DND-41 (cell line): Measurements from ENCODE around the gene PCDHGA1.

Experiments
- EZH2 ChIP-seq: IDR thresholded peaks from 3 replicates; pipeline ENCODE4 v1.6.1; 2012; ENCODE audit warnings: borderline replicate concordance, low read depth, mild to moderate bottlenecking, moderate library complexity, low read length, inconsistent platforms; ENCODE audit not compliant: severe bottlenecking
- TF ChIP-seq, protein P1 (sequence below): IDR thresholded peaks from 2 replicates; pipeline ENCODE4 v1.5.1; 2012; ENCODE audit warnings: borderline replicate concordance, low read length, moderate library complexity, mild to moderate bottlenecking; ENCODE audit not compliant: poor library complexity, severe bottlenecking; ENCODE audit errors: extremely low read depth

DNA sequence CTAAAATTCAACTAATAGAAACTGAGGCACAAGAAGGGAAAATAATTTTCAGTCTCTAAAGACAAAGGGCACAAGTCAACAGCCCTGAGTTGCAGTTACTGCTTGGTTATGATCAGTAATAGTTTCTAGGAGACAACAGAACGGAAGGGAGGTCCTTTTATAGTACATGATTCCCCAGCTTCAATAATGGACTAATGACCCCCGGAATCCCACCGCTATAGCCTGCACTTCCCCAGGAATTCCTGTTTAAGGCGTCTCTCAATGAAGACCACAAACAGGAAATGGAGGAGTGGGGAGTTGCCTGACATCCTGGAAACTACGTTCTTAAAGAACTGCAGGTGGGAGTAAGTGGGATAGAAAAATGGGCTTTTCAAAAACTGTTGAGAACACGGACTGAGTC is 227.8 kb downstream of the PCDHGA1 start:
- TF ChIP-seq, protein P1, sequence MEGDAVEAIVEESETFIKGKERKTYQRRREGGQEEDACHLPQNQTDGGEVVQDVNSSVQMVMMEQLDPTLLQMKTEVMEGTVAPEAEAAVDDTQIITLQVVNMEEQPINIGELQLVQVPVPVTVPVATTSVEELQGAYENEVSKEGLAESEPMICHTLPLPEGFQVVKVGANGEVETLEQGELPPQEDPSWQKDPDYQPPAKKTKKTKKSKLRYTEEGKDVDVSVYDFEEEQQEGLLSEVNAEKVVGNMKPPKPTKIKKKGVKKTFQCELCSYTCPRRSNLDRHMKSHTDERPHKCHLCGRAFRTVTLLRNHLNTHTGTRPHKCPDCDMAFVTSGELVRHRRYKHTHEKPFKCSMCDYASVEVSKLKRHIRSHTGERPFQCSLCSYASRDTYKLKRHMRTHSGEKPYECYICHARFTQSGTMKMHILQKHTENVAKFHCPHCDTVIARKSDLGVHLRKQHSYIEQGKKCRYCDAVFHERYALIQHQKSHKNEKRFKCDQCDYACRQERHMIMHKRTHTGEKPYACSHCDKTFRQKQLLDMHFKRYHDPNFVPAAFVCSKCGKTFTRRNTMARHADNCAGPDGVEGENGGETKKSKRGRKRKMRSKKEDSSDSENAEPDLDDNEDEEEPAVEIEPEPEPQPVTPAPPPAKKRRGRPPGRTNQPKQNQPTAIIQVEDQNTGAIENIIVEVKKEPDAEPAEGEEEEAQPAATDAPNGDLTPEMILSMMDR: no peak
- TF ChIP-seq EZH2: no peak
